HG03196 (cell line): ENCODE data around the gene HRNR.

Experiments used
- ATAC-seq: cut with Tn5 transposase; IDR thresholded peaks from one replicate; pipeline ENCODE4 v1.9.1; 2021; ENCODE audit not compliant: unreplicated experiment

HRNR gene

DNA sequence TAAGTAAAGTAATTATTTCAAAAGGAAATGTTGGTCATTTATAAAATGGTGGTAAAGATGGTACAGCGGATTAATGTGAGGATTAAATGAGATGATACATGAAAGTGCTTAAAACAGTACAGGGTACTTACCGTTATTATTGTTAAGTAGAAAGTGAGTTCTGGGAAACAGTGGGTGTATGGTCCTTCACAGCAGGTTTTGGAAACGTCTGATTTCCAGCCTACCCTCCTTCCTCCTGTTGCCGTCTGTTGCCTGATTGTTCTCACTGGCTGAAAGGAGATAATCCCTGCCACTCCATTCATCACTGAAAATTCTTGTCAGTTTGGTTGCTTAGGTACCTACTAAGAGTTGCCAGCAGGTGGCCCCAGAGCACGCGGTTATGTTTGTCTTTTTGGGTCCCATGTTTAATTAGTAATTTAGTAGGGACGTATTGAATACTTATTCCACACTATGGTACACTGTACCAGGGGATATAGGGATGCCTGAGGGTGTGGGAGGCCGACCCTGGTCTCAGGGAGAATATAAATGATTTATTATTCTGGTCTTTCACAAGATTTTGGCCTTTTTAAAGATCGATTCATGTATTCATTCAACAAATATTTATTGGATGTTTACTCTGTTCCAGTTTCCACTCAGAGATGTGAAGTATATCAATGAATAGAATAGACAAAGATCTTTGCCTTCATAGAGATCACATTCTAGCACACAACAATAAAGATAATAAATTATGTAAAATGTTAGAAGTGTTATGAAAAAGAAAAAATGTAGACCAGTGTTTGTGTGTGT lies 34.1 kb downstream of the HRNR start:
- no peak for ATAC-seq

DNA sequence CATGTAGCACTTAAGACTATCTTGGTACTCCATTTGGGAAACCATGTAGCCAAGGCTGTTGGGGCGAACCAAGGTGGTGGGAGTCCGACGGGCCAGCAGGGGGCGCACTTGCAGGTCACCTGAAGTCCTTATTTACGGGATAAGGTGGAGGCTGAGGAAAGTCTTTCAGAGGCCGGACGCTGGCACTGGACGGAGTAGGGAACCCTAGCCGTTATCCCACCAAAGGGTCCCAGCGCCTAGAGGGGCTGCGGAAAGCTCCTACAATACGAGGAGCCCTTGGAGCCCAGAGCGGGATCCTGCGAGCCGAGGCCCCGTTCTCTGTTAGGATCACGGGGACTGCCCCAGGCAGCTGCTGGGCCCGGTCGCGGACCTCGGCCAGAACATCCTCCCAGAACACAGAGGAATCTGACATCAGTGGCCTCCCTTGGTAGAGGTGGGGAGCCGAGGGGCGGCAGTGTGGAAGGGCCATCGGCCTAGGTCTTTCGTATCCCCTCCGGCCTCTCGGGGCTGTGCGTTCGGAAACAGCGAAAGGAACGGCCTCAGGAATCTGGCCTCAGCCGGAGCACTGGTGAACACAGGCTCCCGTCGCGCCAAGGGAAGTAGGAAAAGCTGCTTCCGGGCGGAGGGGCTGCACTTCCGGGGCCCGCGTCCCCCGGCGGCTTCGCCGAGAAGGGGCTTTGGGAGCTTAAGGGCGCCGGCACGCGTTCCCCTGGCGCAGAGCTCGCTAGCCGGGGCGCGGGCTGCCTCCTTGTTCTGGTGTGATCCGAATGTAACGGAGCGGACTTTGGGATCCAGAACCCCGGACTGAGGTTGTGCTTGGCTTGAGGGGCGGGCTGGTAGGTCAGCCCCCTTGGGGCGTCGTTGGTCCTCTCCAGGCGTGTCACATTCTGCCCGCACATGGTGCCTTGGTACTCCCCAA lies 35.1 kb downstream of the HRNR start:
- ATAC-seq = no peak

DNA sequence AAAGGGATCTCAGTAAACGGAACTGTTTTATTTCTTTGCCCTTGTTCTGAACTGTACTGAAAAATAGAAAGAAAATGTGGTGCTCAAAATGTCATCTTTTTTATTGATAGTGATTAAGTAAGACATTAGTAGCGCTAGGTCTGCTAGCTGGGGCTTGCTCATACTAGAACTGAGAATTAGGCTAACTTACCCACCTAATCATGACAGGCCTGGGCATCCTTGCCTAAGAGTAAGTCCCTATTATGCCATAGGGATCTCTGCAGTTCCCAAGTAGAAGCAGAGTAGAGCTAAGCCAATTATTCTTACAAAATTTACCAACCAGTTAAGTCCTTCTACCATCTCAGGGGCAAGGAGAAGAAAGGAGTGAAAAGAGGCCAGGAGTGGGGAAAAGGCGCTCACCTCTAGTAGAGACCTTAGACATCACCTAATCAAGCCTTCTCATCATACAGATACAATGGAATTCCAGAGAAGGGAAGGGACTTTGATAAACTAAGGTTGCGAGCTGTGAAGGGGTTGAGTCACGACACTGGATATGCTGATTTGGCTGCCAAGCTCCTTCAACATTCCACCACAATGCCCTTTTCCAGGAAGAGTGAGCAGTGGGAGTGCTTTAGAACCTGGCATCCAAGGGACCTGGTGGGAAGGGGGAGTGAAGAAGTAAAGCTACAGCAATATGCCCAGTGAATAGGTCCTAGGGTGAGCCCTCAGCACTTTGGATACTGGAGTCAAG lies 37.3 kb downstream of the HRNR start:
- no peak for ATAC-seq

DNA sequence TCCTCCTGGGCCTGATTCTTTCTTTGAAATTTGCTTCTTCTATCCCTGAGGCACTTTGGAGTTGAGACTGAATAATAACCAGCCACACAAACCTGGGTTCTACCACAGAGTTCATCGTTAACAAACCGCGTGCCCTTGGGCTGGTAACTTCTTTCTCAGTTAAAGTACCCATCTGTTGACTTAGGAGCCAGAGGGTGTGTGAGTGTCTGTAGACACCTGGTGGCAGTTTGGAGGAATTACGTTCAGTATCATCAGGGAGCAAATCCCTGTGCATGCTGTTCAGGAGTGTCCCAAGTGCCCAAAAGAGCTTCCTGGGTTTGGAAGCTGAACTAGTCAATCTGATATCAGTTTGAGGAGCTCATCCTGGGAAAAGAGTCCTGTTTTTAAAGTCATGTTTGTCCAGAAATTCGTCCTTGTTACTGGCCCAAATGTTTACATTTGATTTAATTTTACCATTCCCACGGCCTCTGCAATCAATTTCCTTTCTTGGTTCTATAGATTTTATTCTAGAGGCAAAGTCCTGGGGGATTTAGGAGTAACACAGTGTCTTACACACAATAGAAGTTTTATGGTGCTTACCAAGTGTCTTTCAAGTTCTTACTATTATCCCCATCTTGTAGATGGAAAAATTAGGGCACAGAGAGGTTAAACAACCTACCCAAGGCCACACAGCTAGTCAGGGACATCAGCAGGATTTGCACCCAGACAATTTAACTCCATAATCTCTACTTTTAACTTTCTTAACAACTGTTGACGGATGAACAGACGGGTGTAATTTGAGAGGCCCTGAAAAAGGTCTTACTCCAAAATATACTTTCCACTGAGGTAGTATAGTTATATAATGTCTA lies 38.2 kb downstream of the HRNR start:
- no peak for ATAC-seq

DNA sequence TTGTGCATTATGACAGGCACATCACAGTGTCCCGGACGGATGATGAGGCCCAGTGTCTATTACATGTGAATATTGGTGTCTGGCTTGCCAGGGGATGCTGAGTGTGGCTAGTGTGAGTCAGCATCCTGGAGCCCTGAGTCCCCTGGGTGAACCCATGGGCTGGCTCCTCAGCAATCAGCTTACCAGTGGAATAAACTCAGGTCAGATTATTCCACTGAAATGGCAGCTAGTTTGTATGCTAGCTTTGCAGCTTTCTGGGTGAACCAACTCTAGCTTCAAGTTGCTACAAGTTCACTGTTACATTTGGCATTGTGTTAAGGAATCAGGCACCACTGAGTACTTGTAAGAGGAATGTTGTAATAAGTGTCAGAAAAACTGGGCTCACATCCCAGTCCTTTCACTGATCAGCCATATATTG lies 41.0 kb downstream of the HRNR start:
- no peak for ATAC-seq

DNA sequence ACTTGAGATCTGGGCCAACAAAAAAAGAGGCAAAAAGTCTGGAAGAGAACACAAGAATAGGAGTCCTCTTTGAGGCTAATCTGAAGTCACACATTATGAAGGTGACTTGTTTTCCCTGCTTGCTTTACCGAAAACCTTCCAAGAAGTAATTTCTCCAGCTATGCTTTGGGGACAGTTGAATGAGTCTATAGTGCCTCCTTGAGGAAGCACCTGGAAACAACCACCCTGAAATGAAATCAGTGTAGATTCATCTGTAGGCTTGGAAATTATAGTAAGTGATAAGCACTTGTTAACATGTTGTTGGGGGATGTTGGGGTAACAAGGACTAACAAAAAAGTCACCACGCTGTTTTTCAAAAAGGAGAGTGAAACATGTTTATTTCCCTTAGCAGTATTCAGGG lies 41.6 kb downstream of the HRNR start:
- no peak for ATAC-seq

DNA sequence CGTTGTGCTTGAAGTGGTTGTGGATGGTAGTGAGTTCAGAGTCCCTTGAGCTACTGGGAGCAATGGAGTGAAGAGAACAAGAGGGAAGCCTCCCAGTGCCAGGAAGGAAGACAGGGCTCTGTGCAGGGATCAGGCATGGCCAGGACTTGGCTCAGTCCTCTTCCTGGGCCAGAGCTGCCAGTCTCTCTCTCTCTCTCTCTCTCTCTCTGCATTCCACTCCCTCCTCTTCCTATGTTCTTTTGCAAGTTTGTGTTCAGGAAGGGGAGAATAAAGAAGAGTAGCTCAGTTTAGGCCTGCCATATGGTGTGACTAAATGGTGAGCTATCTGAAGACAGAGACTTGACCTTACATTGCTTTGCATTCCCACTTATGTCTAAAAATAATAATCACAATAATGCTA lies 44.4 kb downstream of the HRNR start:
- ATAC-seq = no peak

DNA sequence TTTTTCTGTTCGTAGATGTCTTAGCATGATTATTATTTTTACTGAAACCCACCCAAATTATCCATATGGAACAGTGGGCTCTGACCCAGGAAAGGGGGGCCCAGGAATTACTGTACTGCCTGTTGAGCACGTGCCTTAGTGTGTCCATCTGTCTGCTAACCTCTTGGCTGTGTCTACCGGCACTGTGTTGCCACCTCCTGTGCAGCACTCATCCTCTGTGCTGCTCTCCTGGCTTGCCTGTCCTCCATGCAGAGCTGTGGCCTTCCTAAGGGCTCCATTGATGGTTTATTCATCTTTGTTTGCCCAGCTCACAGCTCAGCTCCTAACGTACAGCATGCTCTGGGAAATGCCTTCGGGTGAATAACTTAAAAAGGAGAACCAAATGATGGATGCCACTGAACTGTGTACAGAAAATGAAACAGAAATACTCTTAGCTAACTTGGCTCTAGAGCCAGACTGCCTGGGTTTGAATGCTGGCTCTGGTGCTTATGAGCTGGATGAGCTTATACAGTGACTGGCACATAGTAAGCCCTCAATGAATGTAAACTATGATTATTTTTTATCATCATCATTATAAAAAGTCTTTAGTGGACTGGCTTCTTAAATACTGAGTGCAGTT lies 53.6 kb downstream of the HRNR start:
- ATAC-seq = no peak

DNA sequence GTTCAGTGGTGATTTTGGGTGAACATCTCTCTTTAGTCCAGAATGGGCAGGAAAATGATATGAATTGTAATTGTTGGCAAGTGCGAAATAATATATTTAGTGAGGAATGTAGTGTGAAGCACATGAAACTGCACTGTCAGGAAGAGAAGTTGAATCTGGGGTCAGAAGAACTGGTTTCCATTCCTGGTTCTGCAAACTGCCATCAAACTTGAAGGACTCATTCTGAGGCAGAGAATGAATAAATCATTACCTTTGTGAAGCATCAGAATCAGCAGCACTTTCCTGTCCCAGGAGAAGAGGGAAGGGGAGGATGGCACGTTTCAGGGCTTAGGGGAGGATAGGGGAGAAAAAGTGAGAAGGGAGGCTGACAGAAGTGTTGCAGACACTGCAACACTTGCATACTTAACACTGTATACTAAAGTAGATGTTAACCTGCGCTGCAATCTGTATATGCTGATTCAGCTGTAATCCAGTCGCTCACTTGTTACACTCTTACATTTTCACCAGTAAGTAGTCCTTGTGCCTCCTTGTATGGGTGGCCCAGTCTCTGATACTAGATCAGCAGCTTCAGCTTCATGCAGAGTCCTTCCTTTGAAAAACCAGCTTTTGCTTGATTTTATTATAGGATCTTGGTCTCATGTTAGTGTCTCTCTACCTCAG lies 54.5 kb downstream of the HRNR start:
- no peak for ATAC-seq

DNA sequence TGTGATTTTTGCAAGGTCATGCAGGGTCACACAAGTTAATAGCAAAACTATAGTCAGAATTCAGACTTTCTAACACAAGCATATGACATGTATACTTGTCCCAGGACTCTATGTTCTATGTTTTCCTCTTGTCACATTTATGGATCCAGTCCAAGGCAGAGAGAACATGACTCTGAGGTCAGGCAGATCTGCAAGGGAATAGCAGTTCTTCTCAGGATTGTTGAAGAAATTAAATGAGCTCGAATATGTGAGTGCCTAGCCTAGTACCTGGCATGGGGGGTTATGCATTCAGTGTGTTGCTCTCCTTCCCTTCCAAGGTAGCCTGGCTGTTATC lies 55.5 kb downstream of the HRNR start:
- ATAC-seq = no peak

DNA sequence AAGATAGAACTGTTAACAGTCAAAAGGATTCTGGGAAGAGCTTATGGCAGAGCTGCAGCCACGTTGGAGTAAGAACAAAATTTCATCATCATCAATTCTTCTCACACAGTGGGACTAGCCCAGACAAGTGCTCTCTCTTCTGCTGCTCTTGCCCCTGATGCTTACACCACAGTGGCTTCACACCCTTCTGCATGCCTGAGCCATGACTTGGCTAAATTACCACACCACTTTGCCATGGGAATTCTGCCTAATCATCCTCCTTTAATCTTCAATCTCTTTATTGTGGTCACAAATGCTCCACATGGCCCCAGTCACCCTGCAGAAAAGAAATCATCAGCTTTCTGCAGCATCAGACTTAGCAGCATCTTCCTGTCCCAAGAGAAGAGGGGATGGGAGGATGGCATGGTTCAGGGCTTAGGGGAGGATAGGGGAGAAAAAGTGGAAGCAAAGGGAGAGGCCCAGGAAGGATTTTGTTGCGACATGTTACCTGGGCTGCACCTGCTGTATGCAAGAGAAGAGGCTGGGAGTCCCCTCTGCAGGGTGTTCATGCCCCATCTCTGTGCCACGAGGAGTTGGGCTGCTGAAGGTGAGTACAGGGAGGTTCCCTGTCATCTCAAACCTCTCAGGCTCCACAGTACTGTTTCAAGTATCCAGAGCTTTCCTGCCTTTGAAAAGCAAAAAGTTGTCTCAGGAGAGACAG lies 56.0 kb downstream of the HRNR start:
- ATAC-seq = no peak

DNA sequence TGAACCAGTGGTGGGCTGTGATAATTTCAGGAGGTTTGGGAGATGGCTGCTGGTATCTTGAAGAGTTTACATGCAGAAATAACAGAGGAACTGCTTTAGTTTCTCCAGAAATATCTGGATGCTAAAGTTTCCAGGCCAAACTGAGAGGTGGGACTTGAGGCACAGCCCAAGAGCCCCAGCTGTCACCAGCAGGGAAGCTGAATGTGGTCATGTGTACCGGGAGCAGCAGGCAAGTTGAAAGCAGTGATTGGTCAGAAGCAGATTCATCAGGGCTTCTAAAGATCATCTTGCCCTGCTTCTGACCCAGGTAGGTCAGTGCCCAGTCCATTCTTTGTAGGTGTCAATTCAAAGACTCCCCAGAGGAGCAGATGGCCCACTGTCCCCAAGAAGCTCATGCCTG lies 57.0 kb downstream of the HRNR start:
- no peak for ATAC-seq

DNA sequence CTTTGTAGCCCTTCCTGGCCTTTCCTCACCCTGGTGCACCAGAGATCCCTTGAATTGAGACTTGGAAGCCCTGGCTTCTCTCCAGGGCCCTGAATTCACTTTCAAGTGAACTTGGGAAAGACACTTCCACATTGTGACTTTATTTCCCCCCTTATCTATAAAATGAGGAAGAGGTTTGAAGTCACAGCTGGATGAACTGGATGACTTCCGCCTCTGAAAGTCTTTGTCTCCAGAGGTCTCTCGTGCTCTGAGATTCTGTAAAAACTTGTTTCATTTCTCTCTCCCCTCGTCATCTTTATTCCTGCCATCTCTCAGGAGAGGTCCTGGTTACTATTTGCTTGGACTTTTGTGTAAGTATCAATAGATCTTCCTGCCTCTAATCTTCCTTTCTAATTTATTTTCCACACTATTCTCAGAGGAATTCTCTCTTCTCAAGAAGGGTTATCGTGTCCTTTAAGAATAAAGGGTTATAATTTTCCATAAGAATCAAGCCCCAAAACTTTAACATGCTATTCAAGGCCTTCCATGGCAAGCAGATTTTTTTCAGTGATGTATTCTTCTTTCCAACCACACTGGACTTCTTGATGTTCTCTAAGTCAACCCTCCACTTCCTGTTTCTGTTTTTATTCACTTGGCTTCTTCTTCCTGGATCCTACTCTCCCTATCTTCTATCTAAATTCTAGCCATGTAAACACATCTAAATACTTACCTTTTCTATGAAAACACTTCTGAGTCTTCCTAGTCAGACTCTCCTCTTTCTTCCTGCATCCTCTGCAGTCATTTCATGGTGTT lies 58.5 kb downstream of the HRNR start:
- no peak for ATAC-seq

DNA sequence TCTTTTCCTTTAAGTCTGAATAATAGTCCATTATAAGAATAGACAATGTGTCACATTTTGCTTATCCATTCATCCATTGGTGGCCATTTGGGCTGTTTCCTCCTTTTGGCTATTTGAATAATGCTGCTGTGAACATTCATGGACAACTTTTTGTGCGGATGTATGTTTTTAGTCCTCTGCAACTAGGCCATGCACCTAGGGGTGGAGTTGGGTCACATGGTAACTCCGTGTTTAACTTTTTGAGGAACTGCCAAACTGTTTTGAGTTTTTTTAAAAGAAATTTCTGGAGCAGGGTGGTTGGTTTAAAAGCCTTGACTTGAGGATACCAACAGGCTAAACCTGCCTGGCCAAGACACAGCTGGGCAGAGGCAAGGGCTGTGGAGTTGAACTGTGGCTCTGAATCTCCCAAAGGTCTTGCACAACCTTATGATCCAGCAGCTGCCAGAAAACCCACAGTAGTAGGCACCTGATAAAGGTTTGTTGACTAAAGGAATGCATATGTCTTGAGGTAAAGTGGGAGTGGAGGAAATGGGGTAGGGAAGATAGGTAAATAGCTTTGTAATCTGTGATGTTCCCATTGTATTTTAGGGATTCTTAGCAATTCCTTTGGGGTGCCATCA lies 59.4 kb downstream of the HRNR start:
- no peak for ATAC-seq

DNA sequence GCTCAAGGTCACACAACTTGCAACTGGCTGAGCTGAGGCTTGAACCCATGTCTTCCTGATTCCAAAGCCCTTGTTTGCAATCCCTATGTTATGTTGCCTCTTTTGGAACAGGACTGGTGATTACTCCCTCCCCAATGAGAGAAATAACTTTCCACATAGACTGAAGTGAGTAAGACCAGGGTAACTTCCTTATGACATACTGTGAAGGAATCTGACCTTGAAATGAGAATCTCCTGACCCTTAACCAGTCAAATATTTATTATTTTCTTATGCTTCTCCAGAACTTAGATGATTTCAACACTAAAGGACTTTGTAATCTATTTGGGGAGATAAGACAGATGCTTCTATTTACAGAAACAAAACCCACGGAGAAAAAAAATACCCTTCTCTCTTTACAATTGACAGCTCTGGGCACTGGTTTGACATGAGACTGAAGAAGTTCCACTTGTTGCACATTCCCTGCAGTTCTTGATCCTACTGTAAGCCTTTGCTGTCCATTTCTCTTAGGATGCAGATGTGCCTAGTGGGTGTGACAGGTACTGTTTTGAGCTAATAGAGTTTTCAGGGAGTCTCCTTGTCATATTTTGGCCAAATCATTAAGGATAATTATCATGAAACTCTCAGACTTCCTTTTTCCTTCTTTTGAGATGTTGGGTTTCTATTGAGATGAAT lies 61.1 kb downstream of the HRNR start:
- ATAC-seq = no peak
